SH-SY5Y (cell line): ENCODE results near the gene YBX2.

Source experiments
- GATA2 ChIP-seq: IDR thresholded peaks from 2 replicates; pipeline ENCODE4 v1.6.1; 2011; ENCODE audit warnings: mild to moderate bottlenecking, low read depth, low read length
- GATA3 ChIP-seq: IDR thresholded peaks from 2 replicates; pipeline ENCODE4 v1.6.1; 2011; ENCODE audit warnings: low read depth, mild to moderate bottlenecking, low read length, moderate library complexity

DNA sequence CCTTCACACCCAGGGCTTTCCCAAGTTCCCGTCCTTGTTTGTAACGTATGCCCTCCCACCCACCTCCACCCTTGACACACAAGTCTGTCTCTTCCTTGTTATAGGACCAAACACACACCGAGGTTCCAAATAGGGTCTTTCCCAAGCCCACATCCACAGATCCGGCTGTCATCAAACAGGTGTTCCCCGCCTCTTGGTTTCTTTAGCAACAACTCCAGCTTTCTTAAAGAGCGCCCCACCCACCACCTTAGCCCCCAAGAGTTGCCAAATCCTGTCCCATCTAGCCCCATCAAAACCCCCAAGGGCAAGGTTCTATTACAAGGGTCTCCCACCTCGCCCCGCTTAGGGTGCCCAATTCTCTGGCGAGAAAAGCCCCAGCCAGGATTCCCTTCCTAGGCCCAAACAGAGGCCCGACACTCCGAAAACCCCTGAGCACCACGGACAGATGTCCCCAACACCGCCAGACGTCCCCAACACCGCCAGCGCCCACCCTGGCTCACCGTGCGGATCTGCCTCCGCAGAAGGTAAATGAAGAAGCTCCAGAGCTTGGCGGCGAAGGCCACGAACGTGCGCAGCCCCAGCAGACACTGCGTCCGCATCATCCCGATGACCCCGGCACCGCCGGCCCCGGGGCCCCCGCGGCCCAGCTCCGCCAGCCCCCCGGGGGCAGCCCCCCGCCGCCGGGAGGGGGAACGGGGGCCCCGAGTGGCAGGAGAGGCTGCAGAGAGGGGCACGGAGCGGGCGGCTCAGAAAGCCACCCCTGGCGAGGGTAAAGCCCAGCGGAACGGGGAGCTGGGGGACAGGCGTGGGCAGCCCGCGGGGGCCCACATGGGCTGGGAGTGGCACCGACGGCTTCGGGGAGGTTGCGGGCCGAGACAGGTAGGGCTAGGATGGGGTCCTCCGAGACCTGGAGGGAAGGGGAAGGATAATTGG is 43.5 kb downstream of the YBX2 start:
- TF ChIP-seq GATA2 (no peak), GATA3 (no peak)
